Measurements from ENCODE around the gene GFRAL. TPM values are rescaled to one million over a fixed set of nuclear protein-coding genes. Genes with fewer than 3 reads are reported as not detected.

GFRAL gene
- total and polyA plus RNA-seq, 2 of the 4 experiments (the other 2 are of a cell fraction): not detected

- peak overlapping the region; percentile 68 for H2BK120ac ChIP-seq (ENCODE audit: low read depth, low read length)
- H3K79me1 ChIP-seq (ENCODE audit: low read depth in 1 of 2, low read length in 2 of 2): no peaks in the 10 kb centered on the region
- no peak overlapping the region for H3K9ac ChIP-seq (ENCODE audit: low read depth, low read length)
- no peaks in the 10 kb centered on the region for H4K20me1 ChIP-seq (ENCODE audit: insufficient read depth, low read length)
- peaks cover 1% of the 10 kb centered on the region for H3K4me1 ChIP-seq (ENCODE audit: control insufficient read depth, insufficient read depth, low read length)
- no peak overlapping the region for H2AFZ ChIP-seq (replicated peaks; ENCODE audit: low read length, poor library complexity)
- peaks cover 2% of the 10 kb centered on the region; the same call in 1 of the 2 replicates for H3K9me1 ChIP-seq (ENCODE audit: insufficient read depth, low read length)
- ChIA-PET POLR2A (ENCODE audit: unreplicated experiment) (no interaction called here), CTCF (no interaction called here)
- H2BK5ac ChIP-seq (ENCODE audit: low read depth, low read length, poor library complexity, severe bottlenecking): no peak overlapping the region
- H3K27me3 ChIP-seq (ENCODE audit: control insufficient read depth, insufficient read depth, low read length): no peaks in the 10 kb centered on the region
- ATAC-seq (ENCODE audit: low read depth) (no peak), DNase-seq (no peak)
- peak overlapping the region; percentile 74; the same call in 1 of the 2 replicates for H3K14ac ChIP-seq (replicated peaks; ENCODE audit: low read depth, low read length)
- 0 out of 2 replicates have a peak overlapping the region, but pooled peaks have one; percentile 37 for H3K23ac ChIP-seq (ENCODE audit: low read depth, low read length)
- no peak overlapping the region for H3K56ac ChIP-seq (ENCODE audit: extremely low read depth, insufficient read depth, low read length)
- peak overlapping the region; percentile 45 for H3K18ac ChIP-seq (ENCODE audit: low read depth, low read length)
- H3K27ac ChIP-seq (ENCODE audit: insufficient read depth, low read length): no peak overlapping the region
- no peaks in the 10 kb centered on the region for H3K36me3 ChIP-seq (ENCODE audit: control insufficient read depth, insufficient read depth, low read length)
- in situ Hi-C loops (cut with MboI; ENCODE audit: low sequenced_read_pairs) (loop anchor here (10.0 to 25.0 kb wide), 3 partner anchors 436 to 838 kb away; no protein-coding TSS in a partner anchor), intact Hi-C loops (cut with micrococcal nuclease) (loop anchor here (1.0 to 10.0 kb wide), 2 partner anchors 83 to 1464 kb away; no protein-coding TSS in a partner anchor), dilution Hi-C loops (cut with HindIII; ENCODE audit: low sequenced_read_pairs, unreplicated experiment) (no loop called here)
- peak overlapping the region; percentile 86 for H2AK5ac ChIP-seq (ENCODE audit: low read depth, low read length)
- no peaks in the 10 kb centered on the region for H3K9me3 ChIP-seq (ENCODE audit: control insufficient read depth, insufficient read depth, low read length)
- no peak overlapping the region for H2AK9ac ChIP-seq (replicated peaks; ENCODE audit: low read depth, low read length, poor library complexity)
- no peak overlapping the region for H3K4me2 ChIP-seq (ENCODE audit: low read depth, low read length)
- WGBS, 2 experiments (ENCODE audit: extremely low coverage in 2 of 2, insufficient read length in 1 of 2): no CpG with 5 or more reads among the region's 3 CpGs
- peak overlapping the region; percentile 25 to 67; a peak in 3 of 4 replicates for H4K8ac ChIP-seq (ENCODE audit: low read depth in 2 of 2, low read length in 2 of 2)
- TF ChIP-seq RFX5 (IDR thresholded peaks at IDR 0.05; ENCODE audit: low read depth, low read length) (no peak), MAFK (IDR thresholded peaks at IDR 0.05; ENCODE audit: low read depth, low read length) (no peak), CEBPB (IDR thresholded peaks at IDR 0.05; ENCODE audit: low read depth, low read length) (no peak), CHD1 (IDR thresholded peaks at IDR 0.05; ENCODE audit: low read depth, low read length) (no peak), FOS (IDR thresholded peaks at IDR 0.05; ENCODE audit: low read depth, low read length) (no peak), POLR2A (IDR thresholded peaks at IDR 0.05; ENCODE audit: low read depth, low read length) (no peak), RAD21 (IDR thresholded peaks at IDR 0.05; ENCODE audit: low read length) (no peak), BHLHE40 (IDR thresholded peaks at IDR 0.05; ENCODE audit: low read depth, low read length) (no peak), ELK1 (IDR thresholded peaks at IDR 0.05; ENCODE audit: borderline replicate concordance, low read depth, low read length) (no peak), NFE2L2 (IDR thresholded peaks at IDR 0.05; ENCODE audit: low read depth, low read length) (no peak), USF2 (IDR thresholded peaks at IDR 0.05; ENCODE audit: low read depth, low read length) (no peak)
- no peak overlapping the region for H3K4me3 ChIP-seq (ENCODE audit: insufficient read depth, low read depth, low read length)
- BruUV-seq (replicated peaks): no TSS peak
- peak overlapping the region; percentile 2; the same call in 1 of the 2 replicates for H4K5ac ChIP-seq (ENCODE audit: low read depth, low read length)
- peak overlapping the region; percentile 36 for H4K91ac ChIP-seq (ENCODE audit: insufficient read depth, low read depth, low read length)
- H3K4ac ChIP-seq (ENCODE audit: low read depth, low read length): peak overlapping the region; percentile 74
- H2BK20ac ChIP-seq (ENCODE audit: low read depth, low read length): peak overlapping the region; percentile 94
- peak overlapping the region; percentile 59 for H2BK15ac ChIP-seq (ENCODE audit: low read depth, low read length)
Measured at GRCh38 chr6:55449225-55449624, 122.0 kb downstream of the GFRAL start.
